Lung (tissue), 12 donors: Measurements from ENCODE around the gene RABGGTA. TPM values are rescaled to one million over a fixed set of nuclear protein-coding genes. Genes with fewer than 3 reads are reported as not detected.

Experiments used
- ATAC-seq: fragments of 200-7000 bp; cut with Tn5 transposase; one replicate; pipeline ENCODE4 v1.9.1; 2020; ENCODE audit warnings: moderate number of reproducible peaks; ENCODE audit not compliant: insufficient read depth, low FRiP score
- DNase-seq, 3 donors: peaks; one replicate each; pipeline ENCODE4 v3.0.0-alpha.2; 2013 to 2017
- H3K27ac ChIP-seq, 2 donors: one replicate each; pipeline ENCODE4 v1.5.1; 2013; ENCODE audit warnings: mild to moderate bottlenecking in 2 of 2, moderate library complexity in 2 of 2, control low read depth in 1 of 2, inconsistent platforms in 1 of 2, low read depth in 1 of 2, low read length in 1 of 2
- H3K27me3 ChIP-seq, 3 donors: one replicate each; pipeline ENCODE4 v1.5.1; 2013; ENCODE audit warnings: low read length in 2 of 3; ENCODE audit not compliant: control insufficient read depth in 3 of 3, insufficient read depth in 3 of 3
- H3K36me3 ChIP-seq, 4 donors: one replicate each; pipeline ENCODE4 v1.5.1; 2013; ENCODE audit warnings: low read length in 4 of 4, mild to moderate bottlenecking in 1 of 4, moderate library complexity in 1 of 4; ENCODE audit not compliant: control insufficient read depth in 4 of 4, insufficient read depth in 4 of 4
- H3K4me1 ChIP-seq, 5 donors: one replicate each; pipeline ENCODE4 v1.5.1; 2013; ENCODE audit warnings: low read length in 5 of 5, mild to moderate bottlenecking in 2 of 5, moderate library complexity in 1 of 5; ENCODE audit not compliant: control insufficient read depth in 5 of 5, insufficient read depth in 5 of 5
- H3K4me3 ChIP-seq: one replicate; pipeline ENCODE4 v1.5.1; 2013; ENCODE audit warnings: mild to moderate bottlenecking, control low read depth, moderate library complexity
- H3K9ac ChIP-seq, 2 donors: one replicate each; pipeline ENCODE4 v1.5.1; 2013; ENCODE audit warnings: low read length in 2 of 2, control low read depth in 1 of 2; ENCODE audit not compliant: insufficient read depth in 1 of 2
- H3K9me3 ChIP-seq, 4 donors: one replicate each; pipeline ENCODE4 v1.5.1; 2013; ENCODE audit warnings: low read length in 3 of 4, mild to moderate bottlenecking in 1 of 4, moderate library complexity in 1 of 4; ENCODE audit not compliant: control insufficient read depth in 4 of 4, insufficient read depth in 3 of 4
- CTCF ChIP-seq: IDR thresholded peaks from 2 replicates; pipeline ENCODE4 v1.5.1; 2012; ENCODE audit warnings: mild to moderate bottlenecking; ENCODE audit errors: control extremely low read depth, extremely low read depth
- WGBS, 2 donors: extraction: QIAGEN DNeasy Blood & Tissue Kit; methylation state at CpG; one replicate each; pipeline ENCODE4 v1.1.7; 2013; 5-methylcytosine and 5-hydroxymethylcytosine counted together
- polyA plus RNA-seq, 2 donors: library from polyadenylated mRNA; stranded (reverse); fragments of 200-250 nt; gene quantifications; one replicate each; pipeline ENCODE4 v1.2.1, GENCODE V29; 2013
- total RNA-seq, 2 donors: library from RNA; depleted of rRNA in 1 of 2; stranded (reverse); fragments of >200 nt in 1 of 2; gene quantifications; one replicate each; pipeline ENCODE4 v1.2.1, GENCODE V29; 2014 to 2021
- donor health status: control.
- donor health status: control.
- donor health status: Bipolar disorder and iron deficiency.
- donor health status: healthy.
- donor health status: DM: yes; HTN: yes; CAD: no.

Gene RABGGTA
- total and polyA plus RNA-seq, 4 donors: 19.7 to 55.8 (median 42.9) TPM

- 93 to 98% methylated on average over 2 of the region's 2 CpGs for WGBS, 2 donors
- Histone ChIP-seq H3K4me3 (no peak overlapping the region), H3K27me3 (no peaks in the 10 kb centered on the region), H3K27ac (no peak overlapping the region), H3K4me1 (peaks cover 0 to 2% (median 0%) of the 10 kb centered on the region in 5 donors), H3K36me3 (peaks cover 7 to 32% (median 30%) of the 10 kb centered on the region in 4 donors), H3K9ac (no peak overlapping the region), H3K9me3 (no peaks in the 10 kb centered on the region)
- ATAC-seq (no peak), DNase-seq (no peak)
- TF ChIP-seq CTCF: no peak
These were observed 22.1 kb upstream of the RABGGTA start for GRCh38 chr14:24293525-24293924.

- Histone ChIP-seq H3K36me3 (peaks cover 7 to 32% (median 30%) of the 10 kb centered on the region in 4 donors), H3K9ac (no peak overlapping the region), H3K4me1 (peaks cover 0 to 2% (median 0%) of the 10 kb centered on the region in 5 donors), H3K27ac (no peak overlapping the region), H3K9me3 (no peaks in the 10 kb centered on the region), H3K4me3 (no peak overlapping the region), H3K27me3 (no peaks in the 10 kb centered on the region)
- 95 to 97% methylated on average over 11 of the region's 11 CpGs for WGBS, 2 donors
- no peak for DNase-seq
- ATAC-seq: no peak
- TF ChIP-seq CTCF: no peak
These were observed 20.9 kb upstream of the RABGGTA start for GRCh38 chr14:24292118-24292807.

- no peak for ATAC-seq
These were observed 20.2 kb upstream of the RABGGTA start for GRCh38 chr14:24291446-24292117.

More at GRCh38 chr14:24291446-24292117, 20.2 kb upstream of the RABGGTA start:
- H3K4me1 ChIP-seq: peaks cover 0 to under 1% (median 0%) of the 10 kb centered on the region in 5 donors
- H3K36me3 ChIP-seq: peaks cover 7 to 32% (median 30%) of the 10 kb centered on the region in 4 donors
- no peaks in the 10 kb centered on the region for H3K9me3 ChIP-seq
- H3K27ac ChIP-seq: no peak overlapping the region
- H3K9ac ChIP-seq: no peak overlapping the region
- no peak overlapping the region for H3K4me3 ChIP-seq
- 91 to 92% methylated on average over 3 of the region's 3 CpGs for WGBS, 2 donors
- TF ChIP-seq CTCF: no peak
- no peak for DNase-seq
- H3K27me3 ChIP-seq: no peaks in the 10 kb centered on the region
